B cell (primary cell): ENCODE results near the gene HBA2. TPM values are rescaled to one million over a fixed set of nuclear protein-coding genes. Genes with fewer than 3 reads are reported as not detected.

ENCODE experiments used
- ATAC-seq: fragments of 200-7000 bp; cut with Tn5 transposase; one replicate; pipeline ENCODE4 v1.10.0; 2021; ENCODE audit warnings: low read depth, mild to moderate bottlenecking, moderate number of reproducible peaks, moderate library complexity
- CTCF ChIA-PET: fragments of 350-600 bp; sonication (Branson Sonifier 250); formaldehyde crosslinking; loops from one replicate; lab custom pipeline; 2021; ENCODE audit warnings: antibody characterized with exemption, inconsistent platforms; lab: Charles Lee
- POLR2A ChIA-PET: fragments of 350-600 bp; sonication (Branson Sonifier 250); formaldehyde crosslinking; loops from one replicate; lab custom pipeline; 2021; ENCODE audit warnings: antibody characterized with exemption; lab: Charles Lee
- DNase-seq: peaks from one replicate; pipeline ENCODE4 v3.0.0; 2013
- H2AFZ ChIP-seq: 2 replicates; pipeline ENCODE4 v1.6.1; 2012; ENCODE audit warnings: mild to moderate bottlenecking, low read depth, low read length; ENCODE audit not compliant: insufficient read depth, poor library complexity, severe bottlenecking
- H3K27ac ChIP-seq, 2 donors: 1 replicate in 1 of 2; 2 replicates in 1 of 2; pipeline ENCODE4 v1.5.1; 2012 to 2013; ENCODE audit warnings: low read length in 2 of 2, mild to moderate bottlenecking in 2 of 2, moderate library complexity in 1 of 2
- H3K27me3 ChIP-seq, 4 experiments: fragments of 200-600 bp in 1 of 4; sonication (generic) in 1 of 4; replicated peaks in 1 of 4; 1 replicate in 2 of 4; 2 replicates in 2 of 4; pipeline versions ENCODE4 v1.6.1 to v1.7.0; 2013 to 2016; ENCODE audit warnings: low read length in 3 of 4, mild to moderate bottlenecking in 2 of 4, mixed read lengths in 1 of 4, moderate library complexity in 1 of 4; ENCODE audit not compliant: insufficient read depth in 4 of 4, control insufficient read depth in 3 of 4; ENCODE audit errors: control extremely low read depth in 1 of 4
- H3K36me3 ChIP-seq, 2 experiments: replicated peaks in 1 of 2; 1 replicate in 1 of 2; 2 replicates in 1 of 2; pipeline versions ENCODE4 v1.6.1 to v1.7.1; 2013; ENCODE audit warnings: low read length in 1 of 2; ENCODE audit not compliant: insufficient read depth in 2 of 2, control insufficient read depth in 1 of 2; ENCODE audit errors: control extremely low read depth in 1 of 2, extremely low read depth in 1 of 2
- H3K4me1 ChIP-seq, 2 donors: fragments of 200-600 bp in 1 of 2; sonication (generic) in 1 of 2; 1 replicate in 1 of 2; 2 replicates in 1 of 2; pipeline versions ENCODE4 v1.5.1 to v1.6.1; 2013 to 2017; ENCODE audit warnings: low read length in 2 of 2; ENCODE audit not compliant: control insufficient read depth in 2 of 2, insufficient read depth in 2 of 2
- H3K4me2 ChIP-seq: replicated peaks from 2 replicates; pipeline ENCODE3; 2012; ENCODE audit warnings: mild to moderate bottlenecking, low read depth, low read length; ENCODE audit not compliant: poor library complexity, severe bottlenecking
- H3K4me3 ChIP-seq, 5 experiments: fragments of 200-600 bp in 1 of 5; sonication (generic) in 1 of 5; 1 replicate in 3 of 5; 2 replicates in 2 of 5; pipeline versions ENCODE4 v1.5.1 to v1.7.0; 2011 to 2016; ENCODE audit warnings: low read length in 4 of 5, mild to moderate bottlenecking in 4 of 5, low read depth in 2 of 5, control low read depth in 1 of 5, moderate library complexity in 1 of 5; ENCODE audit not compliant: insufficient read depth in 1 of 5; ENCODE audit errors: control extremely low read depth in 1 of 5, extremely low read depth in 1 of 5
- H3K79me2 ChIP-seq: fragments of 200-600 bp; sonication (generic); one replicate; pipeline ENCODE4 v1.6.0; 2016; ENCODE audit warnings: low read length; ENCODE audit not compliant: control insufficient read depth, insufficient read depth
- H3K9ac ChIP-seq: fragments of 200-600 bp; sonication (generic); 2 replicates; pipeline ENCODE4 v1.6.1; 2017; ENCODE audit warnings: mild to moderate bottlenecking, low read length, moderate library complexity
- H3K9me3 ChIP-seq, 3 donors: one replicate each; pipeline versions ENCODE4 v1.6.1 to v1.7.1; 2013; ENCODE audit warnings: low read length in 2 of 3; ENCODE audit not compliant: control insufficient read depth in 2 of 3, insufficient read depth in 1 of 3; ENCODE audit errors: control extremely low read depth in 1 of 3
- H4K20me1 ChIP-seq: 2 replicates; pipeline ENCODE4 v1.6.0; 2012; ENCODE audit warnings: mild to moderate bottlenecking, low read length; ENCODE audit not compliant: insufficient read depth, control insufficient read depth, poor library complexity, severe bottlenecking
- H3K27ac Mint-ChIP-seq: one replicate; pipeline ENCODE4 v1.8.0; 2021; ENCODE audit warnings: mixed read lengths
- H3K27me3 Mint-ChIP-seq: one replicate; pipeline ENCODE4 v1.8.0; 2021; ENCODE audit warnings: mixed read lengths
- H3K4me1 Mint-ChIP-seq: one replicate; pipeline ENCODE4 v1.8.0; 2021; ENCODE audit warnings: mixed read lengths
- H3K4me3 Mint-ChIP-seq: one replicate; pipeline ENCODE4 v1.8.0; 2021; ENCODE audit warnings: mixed read lengths
- H3K9me3 Mint-ChIP-seq: one replicate; pipeline ENCODE4 v1.8.0; 2022; ENCODE audit warnings: mixed read lengths; ENCODE audit not compliant: insufficient read depth
- CTCF ChIP-seq: fragments of 200-600 bp; IDR thresholded peaks from one replicate; pipeline ENCODE4 v1.8.0; 2022; ENCODE audit warnings: antibody characterized with exemption, mild to moderate bottlenecking
- EZH2 ChIP-seq: IDR thresholded peaks from 2 replicates; pipeline ENCODE4 v1.6.1; 2012; ENCODE audit warnings: borderline replicate concordance, low read depth, mild to moderate bottlenecking, moderate library complexity, low read length; ENCODE audit not compliant: insufficient read depth, poor library complexity, severe bottlenecking
- WGBS: methylation state at CpG from one replicate; pipeline ENCODE4 v1.1.5; 2013; ENCODE audit warnings: missing lambda C conversion rate; ENCODE audit not compliant: insufficient coverage; 5-methylcytosine and 5-hydroxymethylcytosine counted together
- intact Hi-C: fragments of 100-400 bp; cut with micrococcal nuclease; formaldehyde crosslinking; loops from one replicate; pipeline ENCODE4 v1.10.0; 2022
- polyA plus RNA-seq: library from polyadenylated mRNA; depleted of rRNA; stranded (reverse); fragments of >200 nt; gene quantifications from 2 replicates; pipeline ENCODE4 v1.2.3, GENCODE V29; 2012
- total RNA-seq, 2 donors: library from RNA; stranded (reverse); fragments of 120-200 nt in 1 of 2; gene quantifications; 1 replicate in 1 of 2; 2 replicates in 1 of 2; pipeline versions ENCODE4 v1.2.3 to v1.2.4, GENCODE V29; 2013 to 2022

The HBA2 gene
- total and polyA plus RNA-seq, 2 donors (not counting 1 experiment from before 2014, with no cell fraction given): 75.6 to 179 TPM

- intact Hi-C loops: no loop called here
- POLR2A ChIA-PET: no interaction called here
- Histone ChIP-seq H3K27ac (no peak overlapping the region), H3K36me3 (peaks cover 15 to 45% of the 10 kb centered on the region in 2 experiments), H3K79me2 (peaks cover 4% of the 10 kb centered on the region), H4K20me1 (peaks cover 8% of the 10 kb centered on the region), H2AFZ (no peak overlapping the region), H3K4me2 (no peak overlapping the region), H3K9ac (no peak overlapping the region), H3K27me3 (no peaks in the 10 kb centered on the region), H3K4me3 (no peak overlapping the region), H3K4me1 (no peaks in the 10 kb centered on the region), H3K9me3 (no peaks in the 10 kb centered on the region)
- H3K9me3 Mint-ChIP-seq: no peaks in the 10 kb centered on the region
- no peaks in the 10 kb centered on the region for H3K27me3 Mint-ChIP-seq
- no peak for ATAC-seq
- over 99% methylated on average over 7 of the region's 8 CpGs for WGBS
- TF ChIP-seq EZH2 (no peak), CTCF (no peak)
- CTCF ChIA-PET: no interaction called here
- H3K4me3 Mint-ChIP-seq: no peak overlapping the region
- no peak for DNase-seq
- no peak overlapping the region for H3K27ac Mint-ChIP-seq
- no peaks in the 10 kb centered on the region for H3K4me1 Mint-ChIP-seq
These were observed 14.7 kb downstream of the HBA2 start for GRCh38 chr16:187330-187729.

DNA sequence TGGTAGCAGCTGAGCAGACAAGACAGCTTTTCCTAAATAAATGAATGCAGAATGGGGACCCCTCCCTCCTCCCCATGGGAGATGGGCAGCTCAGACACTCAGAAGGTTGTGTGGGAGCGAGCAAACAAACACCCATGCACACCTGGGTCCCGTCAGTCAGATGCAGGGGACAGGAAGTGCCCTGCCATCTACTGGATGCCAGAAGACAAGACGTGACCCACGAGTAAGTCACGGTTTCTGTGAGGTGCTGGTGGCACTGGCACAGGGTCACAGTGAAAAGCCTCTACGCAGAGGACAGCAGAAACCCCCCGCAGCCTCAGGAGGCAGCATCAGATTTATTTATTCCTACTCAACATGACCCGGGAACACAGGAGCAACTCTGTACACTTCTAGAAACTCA lies 16.0 kb downstream of the HBA2 start:
- Mint-ChIP-seq H3K27me3 (no peaks in the 10 kb centered on the region), H3K9me3 (no peaks in the 10 kb centered on the region), H3K4me3 (no peak overlapping the region), H3K27ac (no peak overlapping the region), H3K4me1 (no peaks in the 10 kb centered on the region)
- H3K27me3 ChIP-seq: no peaks in the 10 kb centered on the region
- peaks cover 8% of the 10 kb centered on the region for H4K20me1 ChIP-seq
- DNase-seq (peak; percentile 46), ATAC-seq (peak; percentile 24)
- CTCF ChIA-PET: interaction anchor here (0.6 kb wide), 1 partner anchor 123 kb away, joined by 4 read pairs; no protein-coding TSS in a partner anchor
- POLR2A ChIA-PET: no interaction called here
- no peak overlapping the region for H2AFZ ChIP-seq
- no peaks in the 10 kb centered on the region for H3K9me3 ChIP-seq
- WGBS: 59% methylated on average over 7 of the region's 8 CpGs
- intact Hi-C loops: no loop called here
- no peak overlapping the region for H3K4me2 ChIP-seq
- H3K4me1 ChIP-seq: no peaks in the 10 kb centered on the region
- TF ChIP-seq CTCF: no peak
- no peak for TF ChIP-seq EZH2
- peaks cover 15 to 55% of the 10 kb centered on the region in 2 experiments for H3K36me3 ChIP-seq
- H3K27ac ChIP-seq: no peak overlapping the region
- no peak overlapping the region for H3K9ac ChIP-seq
- no peak overlapping the region for H3K4me3 ChIP-seq
- peaks cover 4% of the 10 kb centered on the region for H3K79me2 ChIP-seq
